Measurements from ENCODE around the gene FRMD3.

FRMD3 gene

DNA sequence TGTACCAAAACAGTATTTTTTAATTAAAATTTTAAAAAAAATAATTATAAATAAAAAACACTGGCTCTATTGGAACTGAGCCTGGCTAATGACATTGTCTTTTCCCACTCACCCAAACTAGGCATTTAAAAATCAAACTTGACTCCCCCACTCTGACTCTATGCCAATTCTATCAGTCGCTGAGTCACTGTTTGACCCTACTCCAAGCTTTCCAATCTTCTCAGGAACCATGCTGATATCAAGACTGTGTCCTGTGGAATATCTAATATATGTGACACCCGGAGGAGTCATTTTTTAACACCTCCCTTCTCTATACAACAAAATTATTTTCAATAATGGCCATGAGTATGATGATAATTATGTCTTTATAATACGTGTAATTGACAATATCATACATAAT, 303.7 kb downstream of the FRMD3 start:
- Histone ChIP-seq H2BK120ac (ENCODE audit: low read depth, low read length) (no peak overlapping the region), H2BK5ac (ENCODE audit: low read length) (no peak overlapping the region), H3K4ac (ENCODE audit: low read length) (no peak overlapping the region), H3K9ac (ENCODE audit: low read depth, low read length, poor library complexity) (no peak overlapping the region), H3K14ac (ENCODE audit: low read length) (no peak overlapping the region), H2BK15ac (ENCODE audit: low read length) (no peak overlapping the region), H2AFZ (ENCODE audit: low read length) (no peak overlapping the region), H2BK12ac (ENCODE audit: low read length) (no peak overlapping the region), H3K79me1 (ENCODE audit: low read depth, low read length) (no peaks in the 10 kb centered on the region), H3K27me3 (ENCODE audit: control insufficient read depth in 3 of 3, insufficient read depth in 3 of 3, low read depth in 1 of 3, low read length in 3 of 3) (no peaks in the 10 kb centered on the region), H3K23ac (ENCODE audit: low read depth, low read length, poor library complexity) (no peak overlapping the region), H3K4me1 (ENCODE audit: control insufficient read depth in 2 of 2, insufficient read depth in 1 of 2, low read depth in 1 of 2, low read length in 2 of 2) (peaks cover 0 to 2% of the 10 kb centered on the region in 2 donors), H3K36me3 (replicated peaks in 1 of 2; ENCODE audit: control insufficient read depth in 2 of 2, insufficient read depth in 2 of 2, low read length in 2 of 2) (no peaks in the 10 kb centered on the region), H3K18ac (ENCODE audit: low read length) (no peak overlapping the region), H3K27ac (replicated peaks; ENCODE audit: low read length) (no peak overlapping the region), H4K91ac (ENCODE audit: low read depth, low read length, poor library complexity) (no peak overlapping the region), H3K4me2 (ENCODE audit: insufficient read depth, low read length, poor library complexity, severe bottlenecking) (no peak overlapping the region), H3K4me3 (ENCODE audit: low read length in 2 of 2) (no peak overlapping the region), H2AK5ac (ENCODE audit: low read depth, low read length) (no peak overlapping the region), H4K8ac (ENCODE audit: low read depth, low read length) (no peak overlapping the region), H3K9me3 (replicated peaks in 1 of 2; ENCODE audit: control insufficient read depth in 2 of 2, insufficient read depth in 1 of 2, low read depth in 1 of 2, low read length in 2 of 2) (peaks cover 0 to 3% of the 10 kb centered on the region in 2 donors)
- no CpG with 5 or more reads among the region's 3 CpGs for whole genome bisulfite sequencing, 2 donors (ENCODE audit: extremely low coverage in 2 of 2, insufficient read length in 2 of 2, insufficient replicate concordance in 1 of 2)
- DNase-seq (ENCODE audit: low spot score), result no peak

DNA sequence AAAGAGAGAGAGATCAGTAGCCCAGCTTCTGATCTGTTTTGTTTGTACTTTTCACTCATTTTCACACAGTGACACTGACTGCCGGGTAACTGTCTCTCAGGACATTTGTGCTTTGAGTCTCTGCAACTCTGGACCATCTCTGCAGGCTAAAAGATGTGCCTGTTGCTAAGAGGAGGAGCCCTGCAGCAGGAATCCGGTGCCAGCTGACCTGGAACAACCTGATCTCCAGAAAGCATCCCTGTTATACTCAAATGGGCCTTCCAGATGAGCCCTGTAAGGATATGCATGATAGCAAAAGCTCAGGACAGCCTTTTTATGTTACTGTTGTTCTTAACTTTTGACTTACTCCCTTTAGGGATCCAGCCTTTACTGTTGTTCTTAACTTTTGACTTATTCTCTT, 304.6 kb downstream of the FRMD3 start:
- Histone ChIP-seq H2AK5ac (ENCODE audit: low read depth, low read length) (no peak overlapping the region), H2BK120ac (ENCODE audit: low read depth, low read length) (no peak overlapping the region), H3K79me1 (ENCODE audit: low read depth, low read length) (no peaks in the 10 kb centered on the region), H3K4me3 (ENCODE audit: low read length in 2 of 2) (no peak overlapping the region), H4K8ac (ENCODE audit: low read depth, low read length) (no peak overlapping the region), H3K9me3 (replicated peaks in 1 of 2; ENCODE audit: control insufficient read depth in 2 of 2, insufficient read depth in 1 of 2, low read depth in 1 of 2, low read length in 2 of 2) (peaks cover 0 to 3% of the 10 kb centered on the region in 2 donors), H3K36me3 (replicated peaks in 1 of 2; ENCODE audit: control insufficient read depth in 2 of 2, insufficient read depth in 2 of 2, low read length in 2 of 2) (no peaks in the 10 kb centered on the region), H3K18ac (ENCODE audit: low read length) (no peak overlapping the region), H3K27ac (replicated peaks; ENCODE audit: low read length) (no peak overlapping the region), H3K4me2 (ENCODE audit: insufficient read depth, low read length, poor library complexity, severe bottlenecking) (no peak overlapping the region), H3K4me1 (ENCODE audit: control insufficient read depth in 2 of 2, insufficient read depth in 1 of 2, low read depth in 1 of 2, low read length in 2 of 2) (peaks cover 0 to 2% of the 10 kb centered on the region in 2 donors), H2BK5ac (ENCODE audit: low read length) (no peak overlapping the region), H2AFZ (ENCODE audit: low read length) (no peak overlapping the region), H2BK12ac (ENCODE audit: low read length) (no peak overlapping the region), H4K91ac (ENCODE audit: low read depth, low read length, poor library complexity) (no peak overlapping the region), H3K9ac (ENCODE audit: low read depth, low read length, poor library complexity) (no peak overlapping the region), H3K23ac (ENCODE audit: low read depth, low read length, poor library complexity) (no peak overlapping the region), H3K14ac (ENCODE audit: low read length) (no peak overlapping the region), H3K27me3 (ENCODE audit: control insufficient read depth in 3 of 3, insufficient read depth in 3 of 3, low read depth in 1 of 3, low read length in 3 of 3) (no peaks in the 10 kb centered on the region), H3K4ac (ENCODE audit: low read length) (no peak overlapping the region), H2BK15ac (ENCODE audit: low read length) (no peak overlapping the region)
- DNase-seq (ENCODE audit: low spot score), result no peak
- no CpG with 5 or more reads among the region's 2 CpGs for WGBS, 2 donors (ENCODE audit: extremely low coverage in 2 of 2, insufficient read length in 2 of 2, insufficient replicate concordance in 1 of 2)

DNA sequence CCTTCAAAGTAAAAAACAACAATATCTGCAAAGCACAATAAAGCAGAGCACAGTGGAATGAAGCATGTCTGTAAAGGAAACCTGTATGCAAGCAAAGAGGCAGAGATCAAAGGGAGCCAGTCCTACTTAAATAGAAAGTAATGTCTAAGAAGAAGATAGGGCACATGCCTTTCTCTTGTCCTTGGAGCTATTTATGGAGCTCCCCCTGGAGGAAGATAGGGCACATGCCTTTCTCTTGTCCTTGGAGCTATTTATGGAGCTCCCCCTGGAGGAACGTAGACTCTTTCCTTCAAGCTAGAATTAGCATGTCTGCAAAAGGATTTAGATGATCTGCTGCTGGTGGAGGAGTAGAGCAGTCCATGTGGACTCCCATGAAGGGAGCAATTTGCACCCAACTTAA, 307.2 kb downstream of the FRMD3 start:
- H3K18ac ChIP-seq (ENCODE audit: low read length), result no peak overlapping the region
- H3K4me1 ChIP-seq (ENCODE audit: control insufficient read depth in 2 of 2, insufficient read depth in 1 of 2, low read depth in 1 of 2, low read length in 2 of 2), result peaks cover 0 to 2% of the 10 kb centered on the region in 2 donors
- no peak overlapping the region for H2BK5ac ChIP-seq (ENCODE audit: low read length)
- H2BK12ac ChIP-seq (ENCODE audit: low read length), result no peak overlapping the region
- DNase-seq (ENCODE audit: low spot score), result no peak
- no peak overlapping the region for H3K4me2 ChIP-seq (ENCODE audit: insufficient read depth, low read length, poor library complexity, severe bottlenecking)
- H3K27ac ChIP-seq (replicated peaks; ENCODE audit: low read length), result no peak overlapping the region
- no peak overlapping the region for H2AFZ ChIP-seq (ENCODE audit: low read length)
- no peaks in the 10 kb centered on the region for H3K36me3 ChIP-seq (replicated peaks in 1 of 2; ENCODE audit: control insufficient read depth in 2 of 2, insufficient read depth in 2 of 2, low read length in 2 of 2)
- no peak overlapping the region for H2AK5ac ChIP-seq (ENCODE audit: low read depth, low read length)
- no peak overlapping the region for H3K4me3 ChIP-seq (ENCODE audit: low read length in 2 of 2)
- no peak overlapping the region for H4K8ac ChIP-seq (ENCODE audit: low read depth, low read length)
- no peak overlapping the region for H3K14ac ChIP-seq (ENCODE audit: low read length)
- no peak overlapping the region for H2BK120ac ChIP-seq (ENCODE audit: low read depth, low read length)
- peaks cover 0 to 3% of the 10 kb centered on the region in 2 donors for H3K9me3 ChIP-seq (replicated peaks in 1 of 2; ENCODE audit: control insufficient read depth in 2 of 2, insufficient read depth in 1 of 2, low read depth in 1 of 2, low read length in 2 of 2)
- no CpG with 5 or more reads among the region's 1 CpG for WGBS, 2 donors (ENCODE audit: extremely low coverage in 2 of 2, insufficient read length in 2 of 2, insufficient replicate concordance in 1 of 2)
- no peak overlapping the region for H2BK15ac ChIP-seq (ENCODE audit: low read length)
- no peak overlapping the region for H3K9ac ChIP-seq (ENCODE audit: low read depth, low read length, poor library complexity)
- no peak overlapping the region for H4K91ac ChIP-seq (ENCODE audit: low read depth, low read length, poor library complexity)
- no peaks in the 10 kb centered on the region for H3K79me1 ChIP-seq (ENCODE audit: low read depth, low read length)
- no peak overlapping the region for H3K23ac ChIP-seq (ENCODE audit: low read depth, low read length, poor library complexity)
- H3K27me3 ChIP-seq (ENCODE audit: control insufficient read depth in 3 of 3, insufficient read depth in 3 of 3, low read depth in 1 of 3, low read length in 3 of 3), result no peaks in the 10 kb centered on the region
- H3K4ac ChIP-seq (ENCODE audit: low read length), result no peak overlapping the region

DNA sequence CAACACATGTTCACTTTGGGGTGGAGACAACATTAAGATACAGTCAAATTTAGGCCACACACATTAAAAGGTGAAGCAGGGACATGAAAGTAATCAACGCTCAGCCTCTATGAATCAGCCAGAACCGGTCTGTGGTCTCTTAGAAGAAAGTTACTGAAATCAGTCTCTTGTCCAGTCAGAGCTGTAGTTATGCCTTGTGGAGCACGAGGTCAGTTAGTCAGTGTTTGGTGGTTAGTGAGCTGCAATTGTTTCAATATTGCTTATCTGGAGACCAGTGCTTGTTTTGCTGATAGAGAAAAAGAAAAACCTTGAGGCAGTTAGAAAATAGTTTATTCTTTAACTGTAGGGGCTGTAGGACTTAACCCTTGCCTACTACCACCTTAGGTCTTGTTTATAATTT, 317.5 kb downstream of the FRMD3 start:
- Histone ChIP-seq H2BK12ac (ENCODE audit: low read length) (no peak overlapping the region), H3K23ac (ENCODE audit: low read depth, low read length, poor library complexity) (no peak overlapping the region), H3K18ac (ENCODE audit: low read length) (no peak overlapping the region), H2BK15ac (ENCODE audit: low read length) (no peak overlapping the region), H3K9ac (ENCODE audit: low read depth, low read length, poor library complexity) (no peak overlapping the region), H3K9me3 (replicated peaks in 1 of 2; ENCODE audit: control insufficient read depth in 2 of 2, insufficient read depth in 1 of 2, low read depth in 1 of 2, low read length in 2 of 2) (no peaks in the 10 kb centered on the region), H3K4me3 (ENCODE audit: low read length in 2 of 2) (no peak overlapping the region), H2BK5ac (ENCODE audit: low read length) (no peak overlapping the region), H4K91ac (ENCODE audit: low read depth, low read length, poor library complexity) (no peak overlapping the region), H3K27me3 (ENCODE audit: control insufficient read depth in 3 of 3, insufficient read depth in 3 of 3, low read depth in 1 of 3, low read length in 3 of 3) (no peaks in the 10 kb centered on the region), H3K36me3 (replicated peaks in 1 of 2; ENCODE audit: control insufficient read depth in 2 of 2, insufficient read depth in 2 of 2, low read length in 2 of 2) (no peaks in the 10 kb centered on the region), H3K79me1 (ENCODE audit: low read depth, low read length) (no peaks in the 10 kb centered on the region), H3K4ac (ENCODE audit: low read length) (no peak overlapping the region), H2AFZ (ENCODE audit: low read length) (no peak overlapping the region), H2BK120ac (ENCODE audit: low read depth, low read length) (no peak overlapping the region), H3K4me1 (ENCODE audit: control insufficient read depth in 2 of 2, insufficient read depth in 1 of 2, low read depth in 1 of 2, low read length in 2 of 2) (peaks cover 0 to 3% of the 10 kb centered on the region in 2 donors), H3K4me2 (ENCODE audit: insufficient read depth, low read length, poor library complexity, severe bottlenecking) (no peak overlapping the region), H4K8ac (ENCODE audit: low read depth, low read length) (no peak overlapping the region), H3K27ac (replicated peaks; ENCODE audit: low read length) (no peak overlapping the region), H3K14ac (ENCODE audit: low read length) (no peak overlapping the region), H2AK5ac (ENCODE audit: low read depth, low read length) (no peak overlapping the region)
- no CpG with 5 or more reads among the region's 3 CpGs for WGBS, 2 donors (ENCODE audit: extremely low coverage in 2 of 2, insufficient read length in 2 of 2, insufficient replicate concordance in 1 of 2)
- no peak for DNase-seq (ENCODE audit: low spot score)

All from neuronal stem cell (in vitro differentiated cells).